HepG2 (cell line): ENCODE results near the gene EYA3. TPM values are rescaled to one million over a fixed set of nuclear protein-coding genes. Genes with fewer than 3 reads are reported as not detected.

Experiments
- CENPX ChIP-seq: sonication (generic); formaldehyde crosslinking; IDR thresholded peaks from 2 replicates; pipeline ENCODE4 v1.9.0; 2021; ENCODE audit warnings: mild to moderate bottlenecking, missing genetic modification reagents, moderate library complexity
- GABPB1 ChIP-seq: IDR thresholded peaks from 2 replicates; pipeline ENCODE4 v1.6.1; 2016; ENCODE audit warnings: mild to moderate bottlenecking, missing genetic modification reagents, moderate library complexity, missing compliant biosample characterization
- KDM1A ChIP-seq: IDR thresholded peaks from 2 replicates; pipeline ENCODE4 v1.6.1; 2016; ENCODE audit warnings: missing compliant biosample characterization
- KDM4B ChIP-seq: sonication (generic); formaldehyde crosslinking; IDR thresholded peaks from 2 replicates; pipeline ENCODE4 v1.4.0; 2020; ENCODE audit warnings: missing genetic modification reagents
- NR0B2 ChIP-seq: sonication (generic); formaldehyde crosslinking; IDR thresholded peaks from 2 replicates; pipeline ENCODE4 v1.4.0; 2020; ENCODE audit warnings: mild to moderate bottlenecking, missing genetic modification reagents
- POLR2AphosphoS5 ChIP-seq: IDR thresholded peaks from 2 replicates; pipeline ENCODE4 v1.6.1; 2012; ENCODE audit warnings: low read depth, low read length
- RAD51 ChIP-seq: fragments of 450-650 bp; IDR thresholded peaks from 2 replicates; pipeline ENCODE4 v1.6.1; 2016; ENCODE audit warnings: borderline replicate concordance
- THYN1 ChIP-seq: sonication (generic); formaldehyde crosslinking; IDR thresholded peaks from 2 replicates; pipeline ENCODE4 v1.8.1; 2023; ENCODE audit warnings: low read depth, mild to moderate bottlenecking, moderate library complexity, missing genetic modification reagents, borderline replicate concordance
- TRIM22 ChIP-seq: fragments of 450-650 bp; IDR thresholded peaks from 2 replicates; pipeline ENCODE4 v1.6.1; 2017
- XBP1 ChIP-seq: sonication (generic); formaldehyde crosslinking; IDR thresholded peaks from 2 replicates; pipeline ENCODE4 v1.5.0; 2020; ENCODE audit warnings: missing genetic modification reagents
- ZNF160 ChIP-seq: sonication (generic); formaldehyde crosslinking; IDR thresholded peaks from 2 replicates; pipeline ENCODE4 v1.8.0; 2022; ENCODE audit warnings: mild to moderate bottlenecking, inconsistent platforms, missing genetic modification reagents
- ZNF367 ChIP-seq: sonication (generic); formaldehyde crosslinking; IDR thresholded peaks from 2 replicates; pipeline ENCODE4 v1.4.0; 2020; ENCODE audit warnings: missing genetic modification reagents, borderline replicate concordance
- ZNF564 ChIP-seq: sonication (generic); formaldehyde crosslinking; IDR thresholded peaks from 2 replicates; pipeline ENCODE4 v1.8.1; 2023; ENCODE audit warnings: mild to moderate bottlenecking, missing genetic modification reagents
- ZNF607 ChIP-seq: sonication (generic); formaldehyde crosslinking; IDR thresholded peaks from 2 replicates; pipeline ENCODE4 v1.5.1; 2020; ENCODE audit warnings: missing genetic modification reagents, mild to moderate bottlenecking, borderline replicate concordance
- ZNF749 ChIP-seq: sonication (generic); formaldehyde crosslinking; IDR thresholded peaks from 2 replicates; pipeline ENCODE4 v1.8.0; 2022; ENCODE audit warnings: mild to moderate bottlenecking, missing genetic modification reagents, moderate library complexity, borderline replicate concordance
- polyA plus RNA-seq, 8 experiments: library from polyadenylated mRNA; depleted of rRNA in 3 of 8; stranded (reverse) in 7 of 8; unstranded in 1 of 8; fragments of >200 nt; fragmentation: Illumina TruSeq in 4 of 8; extraction: Trizol in 4 of 8; gene quantifications; 2 replicates each; pipeline versions ENCODE4 v1.2.1 to v1.2.3, GENCODE V29; 2011 to 2016; ENCODE audit warnings: low read depth in 4 of 8, missing spikeins in 1 of 8, mixed read lengths in 1 of 8; ENCODE audit not compliant: insufficient read depth in 1 of 8
- total RNA-seq, 5 experiments: library from RNA; depleted of rRNA; stranded (reverse); fragments of >200 nt; fragmentation: Illumina TruSeq; extraction: Trizol; gene quantifications; 2 replicates each; pipeline ENCODE4 v1.2.3, GENCODE V29; 2016; ENCODE audit warnings: low read depth in 1 of 5
- TF ChIP-seq, protein P1 (sequence below): sonication (generic); formaldehyde crosslinking; IDR thresholded peaks from 2 replicates; pipeline ENCODE4 v1.5.0; 2020; ENCODE audit warnings: mild to moderate bottlenecking, missing genetic modification reagents, borderline replicate concordance
- TF ChIP-seq, protein P2 (sequence below): sonication (generic); formaldehyde crosslinking; conservative IDR thresholded peaks from 2 replicates; pipeline ENCODE4 v1.8.1; 2023; ENCODE audit warnings: missing genetic modification reagents
- TF ChIP-seq, protein P3 (sequence below): sonication (generic); formaldehyde crosslinking; IDR thresholded peaks from 2 replicates; pipeline ENCODE4 v1.5.0; 2020; ENCODE audit warnings: missing genetic modification reagents

Gene EYA3
- total and polyA plus RNA-seq, 2 of the 13 experiments (the other 11 are each of a cell fraction or from before 2014, with no cell fraction given) = 13.9 to 19.7 TPM

DNA sequence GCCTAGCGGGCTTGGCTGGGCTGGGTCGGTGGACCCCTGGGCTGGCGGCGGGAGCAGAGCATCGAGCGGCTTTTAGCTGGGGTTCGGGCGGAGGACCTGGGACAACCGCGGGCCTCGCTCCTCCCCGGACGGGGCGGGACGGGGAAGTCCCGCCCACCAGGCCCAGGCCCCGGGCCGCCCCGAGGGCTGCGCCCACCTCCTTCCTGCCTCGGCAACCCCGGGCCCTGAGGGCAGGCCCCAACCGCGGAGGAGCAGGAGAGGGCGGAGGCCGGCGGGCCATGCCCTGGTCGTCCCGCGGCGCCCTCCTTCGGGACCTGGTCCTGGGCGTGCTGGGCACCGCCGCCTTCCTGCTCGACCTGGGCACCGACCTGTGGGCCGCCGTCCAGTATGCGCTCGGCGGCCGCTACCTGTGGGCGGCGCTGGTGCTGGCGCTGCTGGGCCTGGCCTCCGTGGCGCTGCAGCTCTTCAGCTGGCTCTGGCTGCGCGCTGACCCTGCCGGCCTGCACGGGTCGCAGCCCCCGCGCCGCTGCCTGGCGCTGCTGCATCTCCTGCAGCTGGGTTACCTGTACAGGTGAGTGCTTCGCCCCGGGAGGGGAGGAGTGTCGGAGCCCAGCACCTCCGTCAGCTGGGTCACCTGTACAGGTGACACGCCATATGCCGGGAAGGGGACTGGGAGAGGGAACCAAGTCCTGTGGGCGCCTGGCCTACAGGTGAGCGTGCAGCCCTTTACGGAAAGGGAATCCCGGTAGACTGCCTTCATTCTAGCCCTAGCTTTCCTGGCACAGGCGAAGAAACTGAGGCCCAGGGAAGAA lies 128.4 kb downstream of the EYA3 start, which contains the start of gene XKR8 (continued):
- TF ChIP-seq, protein P1, sequence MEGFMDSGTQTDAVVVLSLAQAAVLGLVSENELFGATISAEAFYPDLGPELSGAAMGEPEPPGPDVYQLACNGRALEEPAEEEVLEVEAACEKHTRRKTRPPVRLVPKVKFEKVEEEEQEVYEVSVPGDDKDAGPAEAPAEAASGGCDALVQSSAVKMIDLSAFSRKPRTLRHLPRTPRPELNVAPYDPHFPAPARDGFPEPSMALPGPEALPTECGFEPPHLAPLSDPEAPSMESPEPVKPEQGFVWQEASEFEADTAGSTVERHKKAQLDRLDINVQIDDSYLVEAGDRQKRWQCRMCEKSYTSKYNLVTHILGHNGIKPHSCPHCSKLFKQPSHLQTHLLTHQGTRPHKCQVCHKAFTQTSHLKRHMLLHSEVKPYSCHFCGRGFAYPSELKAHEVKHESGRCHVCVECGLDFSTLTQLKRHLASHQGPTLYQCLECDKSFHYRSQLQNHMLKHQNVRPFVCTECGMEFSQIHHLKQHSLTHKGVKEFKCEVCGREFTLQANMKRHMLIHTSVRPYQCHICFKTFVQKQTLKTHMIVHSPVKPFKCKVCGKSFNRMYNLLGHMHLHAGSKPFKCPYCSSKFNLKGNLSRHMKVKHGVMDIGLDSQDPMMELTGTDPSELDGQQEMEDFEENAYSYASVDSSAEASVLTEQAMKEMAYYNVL = no peak
- TF ChIP-seq NR0B2 (0 out of 2 replicates have a peak, but pooled peaks have one; percentile 34), KDM4B (CRISPR knock-in tag) (no peak), ZNF564 (CRISPR knock-in tag) (0 out of 2 replicates have a peak, but pooled peaks have one; percentile 23), ZNF749 (CRISPR knock-in tag) (no peak), THYN1 (CRISPR knock-in tag) (no peak), ZNF367 (CRISPR knock-in tag) (no peak), POLR2AphosphoS5 (peak; percentile 36), GABPB1 (peak; percentile 66; the same call in 1 of the 2 replicates), KDM1A (CRISPR knock-in tag) (no peak), ZNF160 (CRISPR knock-in tag) (no peak), TRIM22 (no peak), XBP1 (CRISPR knock-in tag) (no peak), CENPX (no peak), ZNF607 (no peak), RAD51 (no peak)
- TF ChIP-seq, protein P2, sequence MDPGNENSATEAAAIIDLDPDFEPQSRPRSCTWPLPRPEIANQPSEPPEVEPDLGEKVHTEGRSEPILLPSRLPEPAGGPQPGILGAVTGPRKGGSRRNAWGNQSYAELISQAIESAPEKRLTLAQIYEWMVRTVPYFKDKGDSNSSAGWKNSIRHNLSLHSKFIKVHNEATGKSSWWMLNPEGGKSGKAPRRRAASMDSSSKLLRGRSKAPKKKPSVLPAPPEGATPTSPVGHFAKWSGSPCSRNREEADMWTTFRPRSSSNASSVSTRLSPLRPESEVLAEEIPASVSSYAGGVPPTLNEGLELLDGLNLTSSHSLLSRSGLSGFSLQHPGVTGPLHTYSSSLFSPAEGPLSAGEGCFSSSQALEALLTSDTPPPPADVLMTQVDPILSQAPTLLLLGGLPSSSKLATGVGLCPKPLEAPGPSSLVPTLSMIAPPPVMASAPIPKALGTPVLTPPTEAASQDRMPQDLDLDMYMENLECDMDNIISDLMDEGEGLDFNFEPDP = 0 out of 2 replicates have a peak, but pooled peaks have one; percentile 76
- TF ChIP-seq, protein P3, sequence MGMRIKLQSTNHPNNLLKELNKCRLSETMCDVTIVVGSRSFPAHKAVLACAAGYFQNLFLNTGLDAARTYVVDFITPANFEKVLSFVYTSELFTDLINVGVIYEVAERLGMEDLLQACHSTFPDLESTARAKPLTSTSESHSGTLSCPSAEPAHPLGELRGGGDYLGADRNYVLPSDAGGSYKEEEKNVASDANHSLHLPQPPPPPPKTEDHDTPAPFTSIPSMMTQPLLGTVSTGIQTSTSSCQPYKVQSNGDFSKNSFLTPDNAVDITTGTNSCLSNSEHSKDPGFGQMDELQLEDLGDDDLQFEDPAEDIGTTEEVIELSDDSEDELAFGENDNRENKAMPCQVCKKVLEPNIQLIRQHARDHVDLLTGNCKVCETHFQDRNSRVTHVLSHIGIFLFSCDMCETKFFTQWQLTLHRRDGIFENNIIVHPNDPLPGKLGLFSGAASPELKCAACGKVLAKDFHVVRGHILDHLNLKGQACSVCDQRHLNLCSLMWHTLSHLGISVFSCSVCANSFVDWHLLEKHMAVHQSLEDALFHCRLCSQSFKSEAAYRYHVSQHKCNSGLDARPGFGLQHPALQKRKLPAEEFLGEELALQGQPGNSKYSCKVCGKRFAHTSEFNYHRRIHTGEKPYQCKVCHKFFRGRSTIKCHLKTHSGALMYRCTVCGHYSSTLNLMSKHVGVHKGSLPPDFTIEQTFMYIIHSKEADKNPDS = 0 out of 2 replicates have a peak, but pooled peaks have one; percentile 24
